Measurements from ENCODE around the gene CD59.

The CD59 gene

DNA sequence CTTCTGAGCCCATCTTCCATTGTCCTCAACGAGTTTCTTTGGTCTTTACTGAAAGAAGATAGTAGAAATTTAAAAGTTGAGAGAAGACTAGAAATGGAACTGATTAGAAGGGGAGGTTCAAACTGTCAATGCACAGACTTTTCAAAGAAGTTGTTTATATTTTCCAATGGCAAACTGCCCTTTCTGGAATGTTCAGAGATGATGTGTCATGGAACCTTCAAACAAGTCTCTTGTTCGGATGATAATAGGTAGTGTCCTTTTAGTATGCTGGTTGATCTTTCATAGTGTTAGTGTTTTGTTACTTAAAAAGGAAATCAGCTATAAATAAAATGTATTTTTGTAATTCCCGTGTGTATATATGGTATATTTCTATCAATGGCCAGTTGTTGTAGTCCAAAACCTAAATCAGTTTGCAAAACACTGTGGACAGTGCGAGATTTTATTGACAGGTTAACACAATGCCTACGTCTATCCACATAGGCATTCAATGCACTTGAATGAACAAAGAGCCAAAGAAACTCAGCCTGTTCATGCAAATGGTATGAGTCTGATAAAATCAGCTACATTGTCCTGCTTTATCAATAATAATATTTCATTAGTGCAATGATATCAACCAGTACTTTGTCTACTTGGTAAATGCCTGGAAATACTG is 66.5 kb downstream of the CD59 start:
- no peak for TF ChIP-seq CTCF (conservative IDR thresholded peaks at IDR 0.05; ENCODE audit: low read depth, low read length)
- no peak overlapping the region for H3K4me3 ChIP-seq (ENCODE audit: low read depth, low read length)

GRCh38 chr11:33668951-33669596 is 67.1 kb downstream of the CD59 start:
- no peak for DNase-seq (ENCODE audit: low read depth)
- no peak overlapping the region for H3K4me3 ChIP-seq (ENCODE audit: low read depth, low read length)
- TF ChIP-seq CTCF (conservative IDR thresholded peaks at IDR 0.05; ENCODE audit: low read depth, low read length): no peak

More for the DNA sequence above, 66.5 kb downstream of the CD59 start:
- DNase-seq (ENCODE audit: low read depth): no peak

- DNase-seq (ENCODE audit: low read depth): no peak
- no peak for TF ChIP-seq CTCF (conservative IDR thresholded peaks at IDR 0.05; ENCODE audit: low read depth, low read length)
- H3K4me3 ChIP-seq (ENCODE audit: low read depth, low read length): no peak overlapping the region
Measured at GRCh38 chr11:33668468-33668825, 67.8 kb downstream of the CD59 start.

- TF ChIP-seq CTCF (conservative IDR thresholded peaks at IDR 0.05; ENCODE audit: low read depth, low read length): no peak
- H3K4me3 ChIP-seq (ENCODE audit: low read depth, low read length): no peak overlapping the region
- DNase-seq (ENCODE audit: low read depth): no peak
Measured at GRCh38 chr11:33667819-33668467, 68.3 kb downstream of the CD59 start.

GRCh38 chr11:33665350-33666106 is 70.7 kb downstream of the CD59 start:
- TF ChIP-seq CTCF (conservative IDR thresholded peaks at IDR 0.05; ENCODE audit: low read depth, low read length): no peak
- DNase-seq (ENCODE audit: low read depth): no peak

GRCh38 chr11:33664827-33665226 is 71.4 kb downstream of the CD59 start:
- no peak for TF ChIP-seq CTCF (conservative IDR thresholded peaks at IDR 0.05; ENCODE audit: low read depth, low read length)
- DNase-seq (ENCODE audit: low read depth): no peak
- no peak overlapping the region for H3K4me3 ChIP-seq (ENCODE audit: low read depth, low read length)

More at GRCh38 chr11:33665350-33666106, 70.7 kb downstream of the CD59 start:
- no peak overlapping the region for H3K4me3 ChIP-seq (ENCODE audit: low read depth, low read length)

All from choroid plexus epithelial cell (primary cell).